SK-N-SH (cell line): ENCODE results near the gene ZHX3. TPM values are rescaled to one million over a fixed set of nuclear protein-coding genes. Genes with fewer than 3 reads are reported as not detected.

ENCODE experiments used
- CTCF ChIA-PET: fragments of 300-600, 350-600 bp; formaldehyde crosslinking; extraction: SDS; loops from one replicate; lab custom pipeline; 2021; lab: Yijun Ruan, JAX
- POLR2A ChIA-PET: fragments of 350-600 bp; sonication (Branson Sonifier 250); formaldehyde crosslinking; extraction: SDS; loops from one replicate; lab custom pipeline; 2020; ENCODE audit warnings: antibody characterized with exemption, inconsistent platforms; lab: Yijun Ruan, JAX
- DNase-seq: peaks from one replicate; pipeline ENCODE4 v3.0.0; 2012
- H2AFZ ChIP-seq: fragments of 200-600 bp; sonication (generic); 2 replicates; pipeline ENCODE4 v1.8.1; 2016; ENCODE audit warnings: antibody characterized with exemption, mild to moderate bottlenecking, low read depth
- H3F3A ChIP-seq: fragments of 200-600 bp; sonication (generic); replicated peaks from 2 replicates; pipeline ENCODE3; 2016; ENCODE audit warnings: antibody characterized with exemption, mild to moderate bottlenecking; ENCODE audit not compliant: insufficient read depth
- H3K27ac ChIP-seq, 2 experiments: fragments of 200-500 bp in 1 of 2; fragments of 200-600 bp in 1 of 2; sonication (Bioruptor generic) in 1 of 2; sonication (generic), shearing (Covaris generic) in 1 of 2; 2 replicates each; pipeline versions ENCODE4 v1.5.1 to v1.6.1; 2014 to 2016; ENCODE audit warnings: low read depth in 2 of 2, inconsistent platforms in 1 of 2, low read length in 1 of 2, mild to moderate bottlenecking in 1 of 2, mixed read lengths in 1 of 2
- H3K27me3 ChIP-seq: fragments of 200-600 bp; sonication (generic), shearing (Covaris generic); 2 replicates; pipeline ENCODE4 v1.6.1; 2016; ENCODE audit warnings: mixed run types; ENCODE audit not compliant: insufficient read depth
- H3K36me3 ChIP-seq, 2 experiments: fragments of 200-500 bp in 1 of 2; fragments of 200-600 bp in 1 of 2; sonication (Bioruptor generic) in 1 of 2; sonication (generic) in 1 of 2; replicated peaks in 1 of 2; 2 replicates each; pipeline versions ENCODE3 to v1.5.1; 2014 to 2016; ENCODE audit warnings: low read length in 1 of 2, mild to moderate bottlenecking in 1 of 2; ENCODE audit not compliant: insufficient read depth in 2 of 2, control insufficient read depth in 1 of 2
- H3K4me1 ChIP-seq, 2 experiments: fragments of 200-500 bp in 1 of 2; fragments of 200-600 bp in 1 of 2; sonication (Bioruptor generic) in 1 of 2; sonication (generic), shearing (Covaris generic) in 1 of 2; 2 replicates each; pipeline versions ENCODE4 v1.5.1 to v1.6.1; 2014 to 2016; ENCODE audit warnings: low read depth in 1 of 2, low read length in 1 of 2, mixed run types in 1 of 2; ENCODE audit not compliant: insufficient read depth in 2 of 2, control insufficient read depth in 1 of 2
- H3K4me2 ChIP-seq: fragments of 200-600 bp; sonication (generic), shearing (Covaris generic); 2 replicates; pipeline ENCODE4 v1.6.1; 2017; ENCODE audit warnings: mixed run types
- H3K4me3 ChIP-seq, 2 experiments: fragments of 200-500 bp in 1 of 2; fragments of 200-600 bp in 1 of 2; sonication (Bioruptor generic) in 1 of 2; sonication (generic), shearing (Covaris generic) in 1 of 2; 2 replicates each; pipeline versions ENCODE4 v1.5.1 to v1.8.1; 2014 to 2016; ENCODE audit warnings: low read depth in 2 of 2, inconsistent platforms in 1 of 2, low read length in 1 of 2, mild to moderate bottlenecking in 1 of 2, mixed read lengths in 1 of 2, moderate library complexity in 1 of 2
- H3K79me2 ChIP-seq: fragments of 200-600 bp; sonication (generic); 2 replicates; pipeline ENCODE4 v1.8.1; 2017; ENCODE audit warnings: mild to moderate bottlenecking; ENCODE audit not compliant: insufficient read depth
- H3K9ac ChIP-seq: fragments of 200-600 bp; sonication (generic); 2 replicates; pipeline ENCODE4 v1.6.1; 2017; ENCODE audit warnings: mixed run types
- H3K9me2 ChIP-seq: fragments of 200-600 bp; sonication (generic); 2 replicates; pipeline ENCODE4 v1.6.1; 2017; ENCODE audit warnings: mixed run types
- H3K9me3 ChIP-seq: fragments of 200-600 bp; sonication (generic); 2 replicates; pipeline ENCODE4 v1.6.1; 2017; ENCODE audit warnings: mixed run types, mild to moderate bottlenecking, moderate library complexity
- H4K20me1 ChIP-seq: fragments of 200-600 bp; sonication (generic); 2 replicates; pipeline ENCODE4 v1.6.1; 2017; ENCODE audit warnings: mild to moderate bottlenecking, mixed run types; ENCODE audit not compliant: insufficient read depth
- EP300 ChIP-seq, 2 experiments: IDR thresholded peaks; 2 replicates each; pipeline versions ENCODE4 v1.4.0 to v1.6.1; 2012; ENCODE audit warnings: borderline replicate concordance in 1 of 2, low read depth in 1 of 2, low read length in 1 of 2
- EZH2phosphoT487 ChIP-seq: fragments of 200-600 bp; sonication (generic); IDR thresholded peaks from 2 replicates; pipeline ENCODE4 v1.6.1; 2017; ENCODE audit warnings: low read depth, mixed run types, mild to moderate bottlenecking, antibody characterized with exemption, moderate library complexity, borderline replicate concordance
- FOXM1 ChIP-seq: IDR thresholded peaks from 2 replicates; pipeline ENCODE4 v1.4.0; 2012; ENCODE audit warnings: low read depth, mild to moderate bottlenecking
- GATA2 ChIP-seq: sonication (generic); formaldehyde crosslinking; IDR thresholded peaks from 2 replicates; pipeline ENCODE4 v1.5.0; 2020; ENCODE audit warnings: mild to moderate bottlenecking, missing genetic modification reagents
- POLR2AphosphoS5 ChIP-seq: IDR thresholded peaks from 2 replicates; pipeline ENCODE4 v1.6.1; 2012; ENCODE audit warnings: low read depth, low read length
- RAD21 ChIP-seq: IDR thresholded peaks from 2 replicates; pipeline ENCODE4 v1.6.1; 2012; ENCODE audit warnings: mild to moderate bottlenecking, low read length
- RCOR1 ChIP-seq: fragments of 150-350 bp; IDR thresholded peaks from 2 replicates; pipeline ENCODE4 v1.6.1; 2017; ENCODE audit warnings: antibody characterized with exemption, low read length
- USF2 ChIP-seq: fragments of 150-350 bp; IDR thresholded peaks from 2 replicates; pipeline ENCODE4 v1.6.1; 2017; ENCODE audit warnings: antibody characterized with exemption, low read length, low read depth, borderline replicate concordance
- WGBS: methylation state at CpG from one replicate; pipeline ENCODE4 v1.1.6; 2017; ENCODE audit warnings: low lambda C conversion rate; 5-methylcytosine and 5-hydroxymethylcytosine counted together
- polyA plus RNA-seq, 3 experiments: library from polyadenylated mRNA; depleted of rRNA; stranded (reverse); fragments of >200 nt; gene quantifications; 2 replicates each; pipeline ENCODE4 v1.2.3, GENCODE V29; 2012
- TF ChIP-seq, protein P1 (sequence below): IDR thresholded peaks from 2 replicates; pipeline ENCODE4 v1.6.1; 2012; ENCODE audit warnings: mild to moderate bottlenecking, low read depth, low read length, moderate library complexity
- TF ChIP-seq, protein P2 (sequence below): fragments of 150-350 bp; IDR thresholded peaks from 2 replicates; pipeline ENCODE4 v1.6.1; 2016; ENCODE audit warnings: mild to moderate bottlenecking, low read depth, low read length
- TF ChIP-seq, protein P3 (sequence below): IDR thresholded peaks from 2 replicates; pipeline ENCODE4 v1.4.0; 2012; ENCODE audit warnings: low read depth

Gene ZHX3
- polyA plus RNA-seq, 1 of the 3 experiments (the other 2 are of a cell fraction): 6.0 TPM

DNA sequence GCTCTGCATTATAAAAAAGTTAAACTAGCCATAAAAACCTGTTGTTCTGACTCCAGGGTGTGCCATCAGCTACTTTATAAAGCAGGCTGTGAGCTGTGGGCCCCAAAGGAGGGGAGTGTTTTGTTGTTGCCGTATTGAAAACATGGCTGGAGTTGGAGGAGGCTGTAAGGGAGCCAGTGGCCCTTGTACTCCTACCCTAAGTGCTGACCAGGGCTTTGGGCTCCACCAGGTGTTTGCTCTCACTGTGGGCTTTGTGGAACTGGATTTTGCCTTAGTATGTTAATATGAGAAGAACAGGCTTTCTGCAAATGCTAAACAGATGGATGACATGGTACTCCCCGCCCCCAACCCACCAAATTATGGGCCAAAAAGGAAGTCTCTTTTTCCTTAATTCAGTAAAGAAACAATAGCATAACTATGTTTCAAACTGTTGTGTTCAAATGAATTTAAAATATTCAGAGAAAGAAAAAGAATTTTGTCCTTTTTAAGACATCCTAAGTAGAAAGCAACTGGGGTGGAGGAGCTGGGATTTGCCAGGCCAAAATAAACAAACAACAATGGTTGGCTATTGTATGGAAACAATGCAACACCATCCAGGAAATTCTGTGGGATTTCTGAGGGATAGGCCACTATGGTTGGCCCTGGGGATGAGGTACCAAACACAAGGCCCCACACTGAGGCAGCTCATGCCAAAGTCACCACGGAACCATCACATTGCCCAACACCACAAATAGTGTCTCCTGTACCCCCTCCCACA, 116.9 kb downstream of the ZHX3 start:
- H3K27ac ChIP-seq: no peak overlapping the region
- H4K20me1 ChIP-seq: no peaks in the 10 kb centered on the region
- H3K9me2 ChIP-seq: no peaks in the 10 kb centered on the region
- no peaks in the 10 kb centered on the region for H3F3A ChIP-seq
- no peak overlapping the region for H3K9ac ChIP-seq
- no peaks in the 10 kb centered on the region for H3K79me2 ChIP-seq
- no peak for DNase-seq
- POLR2A ChIA-PET: interaction anchor here (0.6 kb wide), 1 partner anchor 1667 kb away, joined by 4 read pairs; no protein-coding TSS in a partner anchor
- no peak overlapping the region for H3K4me3 ChIP-seq
- H3K27me3 ChIP-seq: no peaks in the 10 kb centered on the region
- H3K9me3 ChIP-seq: peaks cover 16% of the 10 kb centered on the region
- CTCF ChIA-PET: interaction anchor here (1.1 to 2.3 kb wide), 3 partner anchors 12 to 32 kb away, joined by 3 to 9 read pairs (median 4); no protein-coding TSS in a partner anchor
- peaks cover 4 to 37% of the 10 kb centered on the region in 2 experiments for H3K36me3 ChIP-seq
- no peak for TF ChIP-seq EP300 (IDR thresholded peaks at IDR 0.05; ENCODE audit: borderline replicate concordance in 1 of 2, low read depth in 1 of 2, low read length in 1 of 2)
- TF ChIP-seq, protein P1, sequence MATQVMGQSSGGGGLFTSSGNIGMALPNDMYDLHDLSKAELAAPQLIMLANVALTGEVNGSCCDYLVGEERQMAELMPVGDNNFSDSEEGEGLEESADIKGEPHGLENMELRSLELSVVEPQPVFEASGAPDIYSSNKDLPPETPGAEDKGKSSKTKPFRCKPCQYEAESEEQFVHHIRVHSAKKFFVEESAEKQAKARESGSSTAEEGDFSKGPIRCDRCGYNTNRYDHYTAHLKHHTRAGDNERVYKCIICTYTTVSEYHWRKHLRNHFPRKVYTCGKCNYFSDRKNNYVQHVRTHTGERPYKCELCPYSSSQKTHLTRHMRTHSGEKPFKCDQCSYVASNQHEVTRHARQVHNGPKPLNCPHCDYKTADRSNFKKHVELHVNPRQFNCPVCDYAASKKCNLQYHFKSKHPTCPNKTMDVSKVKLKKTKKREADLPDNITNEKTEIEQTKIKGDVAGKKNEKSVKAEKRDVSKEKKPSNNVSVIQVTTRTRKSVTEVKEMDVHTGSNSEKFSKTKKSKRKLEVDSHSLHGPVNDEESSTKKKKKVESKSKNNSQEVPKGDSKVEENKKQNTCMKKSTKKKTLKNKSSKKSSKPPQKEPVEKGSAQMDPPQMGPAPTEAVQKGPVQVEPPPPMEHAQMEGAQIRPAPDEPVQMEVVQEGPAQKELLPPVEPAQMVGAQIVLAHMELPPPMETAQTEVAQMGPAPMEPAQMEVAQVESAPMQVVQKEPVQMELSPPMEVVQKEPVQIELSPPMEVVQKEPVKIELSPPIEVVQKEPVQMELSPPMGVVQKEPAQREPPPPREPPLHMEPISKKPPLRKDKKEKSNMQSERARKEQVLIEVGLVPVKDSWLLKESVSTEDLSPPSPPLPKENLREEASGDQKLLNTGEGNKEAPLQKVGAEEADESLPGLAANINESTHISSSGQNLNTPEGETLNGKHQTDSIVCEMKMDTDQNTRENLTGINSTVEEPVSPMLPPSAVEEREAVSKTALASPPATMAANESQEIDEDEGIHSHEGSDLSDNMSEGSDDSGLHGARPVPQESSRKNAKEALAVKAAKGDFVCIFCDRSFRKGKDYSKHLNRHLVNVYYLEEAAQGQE: no peak
- TF ChIP-seq, protein P2, sequence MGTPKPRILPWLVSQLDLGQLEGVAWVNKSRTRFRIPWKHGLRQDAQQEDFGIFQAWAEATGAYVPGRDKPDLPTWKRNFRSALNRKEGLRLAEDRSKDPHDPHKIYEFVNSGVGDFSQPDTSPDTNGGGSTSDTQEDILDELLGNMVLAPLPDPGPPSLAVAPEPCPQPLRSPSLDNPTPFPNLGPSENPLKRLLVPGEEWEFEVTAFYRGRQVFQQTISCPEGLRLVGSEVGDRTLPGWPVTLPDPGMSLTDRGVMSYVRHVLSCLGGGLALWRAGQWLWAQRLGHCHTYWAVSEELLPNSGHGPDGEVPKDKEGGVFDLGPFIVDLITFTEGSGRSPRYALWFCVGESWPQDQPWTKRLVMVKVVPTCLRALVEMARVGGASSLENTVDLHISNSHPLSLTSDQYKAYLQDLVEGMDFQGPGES: no peak
- no peak for TF ChIP-seq USF2
- no peak for TF ChIP-seq GATA2
- no peak for TF ChIP-seq FOXM1
- 64% methylated on average over 3 of the region's 3 CpGs for WGBS
- no peak overlapping the region for H3K4me2 ChIP-seq
- H2AFZ ChIP-seq: no peak overlapping the region
- no peaks in the 10 kb centered on the region for H3K4me1 ChIP-seq

DNA sequence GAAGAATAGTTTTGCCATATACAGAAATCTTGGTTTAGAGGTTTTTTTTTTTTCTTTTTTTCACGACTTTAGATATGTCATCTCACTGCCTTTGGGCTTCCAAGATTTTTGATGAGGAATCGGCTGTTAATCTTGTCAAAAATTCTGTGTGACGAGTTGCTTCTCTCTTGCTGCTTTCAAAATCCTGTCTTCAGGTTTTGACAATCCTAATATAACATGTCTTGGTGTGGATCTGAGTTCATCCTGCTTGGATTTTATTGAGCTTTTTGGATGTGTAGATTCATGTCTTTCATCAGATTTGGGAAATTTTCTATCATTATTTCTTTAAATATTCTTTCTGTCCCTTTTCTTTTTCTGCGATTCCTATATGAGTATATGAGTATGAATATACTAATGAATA, 119.1 kb downstream of the ZHX3 start:
- TF ChIP-seq, protein P3, sequence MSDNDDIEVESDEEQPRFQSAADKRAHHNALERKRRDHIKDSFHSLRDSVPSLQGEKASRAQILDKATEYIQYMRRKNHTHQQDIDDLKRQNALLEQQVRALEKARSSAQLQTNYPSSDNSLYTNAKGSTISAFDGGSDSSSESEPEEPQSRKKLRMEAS: no peak
- TF ChIP-seq RAD21 (no peak), EP300 (IDR thresholded peaks at IDR 0.05; ENCODE audit: borderline replicate concordance in 1 of 2, low read depth in 1 of 2, low read length in 1 of 2) (no peak), RCOR1 (no peak), POLR2AphosphoS5 (no peak), EZH2phosphoT487 (no peak)
- peaks cover 16% of the 10 kb centered on the region for H3K9me3 ChIP-seq
- H3K4me2 ChIP-seq: no peak overlapping the region
- 87% methylated on average over 4 of the region's 4 CpGs for WGBS
- H3K27me3 ChIP-seq: no peaks in the 10 kb centered on the region
- no peak overlapping the region for H3K4me3 ChIP-seq
- no peak overlapping the region for H2AFZ ChIP-seq
- H4K20me1 ChIP-seq: no peaks in the 10 kb centered on the region
- POLR2A ChIA-PET: no interaction called here
- no peaks in the 10 kb centered on the region for H3F3A ChIP-seq
- no peaks in the 10 kb centered on the region for H3K4me1 ChIP-seq
- CTCF ChIA-PET: interaction anchor here (1.4 to 2.3 kb wide), 2 partner anchors 13 to 26 kb away, joined by 4 to 9 read pairs; no protein-coding TSS in a partner anchor
- H3K9ac ChIP-seq: no peak overlapping the region
- H3K9me2 ChIP-seq: no peaks in the 10 kb centered on the region
- no peaks in the 10 kb centered on the region for H3K79me2 ChIP-seq
- peaks cover 0 to 34% of the 10 kb centered on the region in 2 experiments for H3K36me3 ChIP-seq
- H3K27ac ChIP-seq: no peak overlapping the region
- DNase-seq: no peak
